Hepatocyte (in vitro differentiated cells): Measurements from ENCODE around the gene LOC101059915.
"Not testable (repeated sequence)": the region's sequence is repeated elsewhere in the genome, so short reads cannot be mapped to it uniquely, and the experiment has no call there.

Source experiments
- DNase-seq: peaks from one replicate; pipeline ENCODE4 v3.0.0-alpha.2; 2016; ENCODE audit warnings: low spot score
- H2AFZ ChIP-seq: fragments of 200-600 bp; sonication (generic); 2 replicates; pipeline ENCODE4 v1.6.0; 2016; ENCODE audit warnings: antibody characterized with exemption, mild to moderate bottlenecking
- H3K27ac ChIP-seq: fragments of 200-600 bp; sonication (generic); 2 replicates; pipeline ENCODE4 v1.5.1; 2016; ENCODE audit warnings: mild to moderate bottlenecking
- H3K27me3 ChIP-seq: fragments of 200-600 bp; sonication (generic); 2 replicates; pipeline ENCODE4 v1.6.1; 2016
- H3K36me3 ChIP-seq: fragments of 200-600 bp; sonication (generic); replicated peaks from 2 replicates; pipeline ENCODE4 v1.5.1; 2016; ENCODE audit warnings: low read depth; ENCODE audit not compliant: insufficient read depth
- H3K4me1 ChIP-seq: fragments of 200-600 bp; sonication (generic); 2 replicates; pipeline ENCODE4 v1.5.1; 2016; ENCODE audit warnings: mild to moderate bottlenecking, moderate library complexity; ENCODE audit not compliant: insufficient read depth
- H3K4me2 ChIP-seq: fragments of 200-600 bp; sonication (generic); 2 replicates; pipeline ENCODE4 v1.6.0; 2016
- H3K4me3 ChIP-seq: fragments of 200-600 bp; sonication (generic); 2 replicates; pipeline ENCODE4 v1.5.1; 2016; ENCODE audit warnings: mild to moderate bottlenecking
- H3K79me2 ChIP-seq: fragments of 200-600 bp; sonication (generic); 2 replicates; pipeline ENCODE4 v1.6.0; 2017; ENCODE audit warnings: mild to moderate bottlenecking
- H3K9me2 ChIP-seq: fragments of 200-600 bp; sonication (generic); replicated peaks from 2 replicates; pipeline ENCODE4 v1.6.0; 2017; ENCODE audit warnings: mild to moderate bottlenecking; ENCODE audit not compliant: insufficient read depth
- H3K9me3 ChIP-seq: fragments of 200-600 bp; sonication (generic); 2 replicates; pipeline ENCODE4 v1.5.1; 2016; ENCODE audit warnings: low read depth, mild to moderate bottlenecking
- H4K20me1 ChIP-seq: fragments of 200-600 bp; sonication (generic); 2 replicates; pipeline ENCODE4 v1.6.0; 2016; ENCODE audit warnings: mild to moderate bottlenecking; ENCODE audit not compliant: insufficient read depth, poor library complexity, severe bottlenecking
- CTCF ChIP-seq: fragments of 200-600 bp; sonication (generic); IDR thresholded peaks from 2 replicates; pipeline ENCODE4 v1.5.1; 2016; ENCODE audit warnings: antibody characterized with exemption, mild to moderate bottlenecking; ENCODE audit not compliant: poor library complexity
- EZH2 ChIP-seq: fragments of 200-600 bp; sonication (generic); IDR thresholded peaks from 2 replicates; pipeline ENCODE4 v1.6.1; 2016; ENCODE audit warnings: antibody characterized with exemption, mild to moderate bottlenecking, borderline replicate concordance
- EZH2phosphoT487 ChIP-seq: fragments of 200-600 bp; sonication (generic); IDR thresholded peaks from one replicate; pipeline ENCODE4 v1.6.1; 2018; ENCODE audit warnings: antibody characterized with exemption, mild to moderate bottlenecking, low read depth, moderate library complexity; ENCODE audit not compliant: unreplicated experiment, severe bottlenecking
- WGBS: methylation state at CpG from one replicate; pipeline ENCODE4 v1.1.6; 2016; ENCODE audit warnings: low lambda C conversion rate; ENCODE audit errors: missing lambda C conversion rate; 5-methylcytosine and 5-hydroxymethylcytosine counted together

LOC101059915 gene

GRCh38 chrX:71664202-71664601, 3.1 kb upstream of the LOC101059915 start:
- TF ChIP-seq CTCF, result peak; percentile 21
- not testable (repeated sequence) for H2AFZ ChIP-seq, H4K20me1 ChIP-seq, DNase-seq, H3K27ac ChIP-seq, H3K27me3 ChIP-seq, H3K4me2 ChIP-seq, H3K4me3 ChIP-seq, H3K9me2 ChIP-seq, H3K9me3 ChIP-seq, H3K79me2 ChIP-seq, H3K4me1 ChIP-seq, H3K36me3 ChIP-seq
- WGBS, result 55% methylated on average over 8 of the region's 8 CpGs

GRCh38 chrX:71664889-71665491, 2.4 kb upstream of the LOC101059915 start:
- no peak overlapping the region for H3K27ac ChIP-seq
- no peak overlapping the region for H3K4me2 ChIP-seq
- no peaks in the 10 kb centered on the region for H3K4me1 ChIP-seq
- WGBS, result 90% methylated on average over 16 of the region's 16 CpGs
- no peak for TF ChIP-seq EZH2
- TF ChIP-seq EZH2phosphoT487, result no peak
- TF ChIP-seq CTCF, result no peak
- no peak overlapping the region for H2AFZ ChIP-seq
- no peaks in the 10 kb centered on the region for H3K36me3 ChIP-seq
- H3K27me3 ChIP-seq, result no peaks in the 10 kb centered on the region
- H3K4me3 ChIP-seq, result no peak overlapping the region
- H3K9me3 ChIP-seq, result no peaks in the 10 kb centered on the region
- H4K20me1 ChIP-seq, result no peaks in the 10 kb centered on the region
- no peak for DNase-seq
- H3K9me2 ChIP-seq, result no peaks in the 10 kb centered on the region
- no peaks in the 10 kb centered on the region for H3K79me2 ChIP-seq

GRCh38 chrX:71665747-71666146, 1.6 kb upstream of the LOC101059915 start:
- TF ChIP-seq EZH2 (no peak), EZH2phosphoT487 (no peak), CTCF (no peak)
- H3K4me2 ChIP-seq, result no peak overlapping the region
- H3K9me3 ChIP-seq, result no peaks in the 10 kb centered on the region
- WGBS, result 83% methylated on average over 10 of the region's 10 CpGs
- no peaks in the 10 kb centered on the region for H4K20me1 ChIP-seq
- no peak for DNase-seq
- H3K27me3 ChIP-seq, result no peaks in the 10 kb centered on the region
- H3K27ac ChIP-seq, result no peak overlapping the region
- no peaks in the 10 kb centered on the region for H3K79me2 ChIP-seq
- H2AFZ ChIP-seq, result no peak overlapping the region
- no peaks in the 10 kb centered on the region for H3K9me2 ChIP-seq
- H3K36me3 ChIP-seq, result no peaks in the 10 kb centered on the region
- no peak overlapping the region for H3K4me3 ChIP-seq
- H3K4me1 ChIP-seq, result no peaks in the 10 kb centered on the region
